ENCODE measurements around the gene S100A13.
"Not testable (repeated sequence)": the region's sequence is repeated elsewhere in the genome, so short reads cannot be mapped to it uniquely, and the experiment has no call there.

S100A13 gene

GRCh38 chr1:153626904-153627714, at the start of gene S100A13:
TSS of gene S100A13 (minus strand) at chr1:153627505. CDS start at chr1:153626472, 1,033 bp downstream.
- DNase-seq: peak; percentile 85

- DNase-seq: no peak
Measured at GRCh38 chr1:153673511-153673910, 46.2 kb upstream of the S100A13 start.

GRCh38 chr1:153671628-153672353, 44.5 kb upstream of the S100A13 start:
- DNase-seq: peak; percentile 82

- peak; percentile 99 for DNase-seq
Measured at GRCh38 chr1:153670859-153671627, 43.7 kb upstream of the S100A13 start, which contains the start of gene ILF2. TSS of gene ILF2 (minus strand) at chr1:153670993. CDS start at chr1:153670922, 71 bp downstream.

- no peak for DNase-seq
Measured at GRCh38 chr1:153670257-153670858, 43.1 kb upstream of the S100A13 start.

GRCh38 chr1:153669606-153670005, 42.3 kb upstream of the S100A13 start:
- DNase-seq: no peak

GRCh38 chr1:153668672-153669071, 41.4 kb upstream of the S100A13 start:
- not testable (repeated sequence) for DNase-seq

- DNase-seq: no peak
Measured at GRCh38 chr1:153667439-153667838, 40.1 kb upstream of the S100A13 start.

- DNase-seq: no peak
Measured at GRCh38 chr1:153663211-153663610, 35.9 kb upstream of the S100A13 start.

GRCh38 chr1:153662269-153662668, 35.0 kb upstream of the S100A13 start:
- DNase-seq: no peak

- no peak for DNase-seq
Measured at GRCh38 chr1:153661111-153661708, 33.9 kb upstream of the S100A13 start.

- DNase-seq: no peak
Measured at GRCh38 chr1:153659656-153660055, 32.4 kb upstream of the S100A13 start.

- DNase-seq: no peak
Measured at GRCh38 chr1:153659175-153659534, 31.9 kb upstream of the S100A13 start.

- DNase-seq: peak; percentile 83
Measured at GRCh38 chr1:153658400-153659174, 31.3 kb upstream of the S100A13 start, which contains the start of gene SNAPIN. TSS of gene SNAPIN (plus strand) at chr1:153658703. CDS start at chr1:153658744, 41 bp downstream.

- DNase-seq: no peak
Measured at GRCh38 chr1:153655333-153655732, 28.0 kb upstream of the S100A13 start.

- no peak for DNase-seq
Measured at GRCh38 chr1:153652805-153653500, 25.6 kb upstream of the S100A13 start.

GRCh38 chr1:153651771-153652170, 24.5 kb upstream of the S100A13 start:
- no peak for DNase-seq

- DNase-seq: no peak
Measured at GRCh38 chr1:153649863-153650235, 22.5 kb upstream of the S100A13 start.

GRCh38 chr1:153649137-153649862, 22.0 kb upstream of the S100A13 start:
- no peak for DNase-seq

- no peak for DNase-seq
Measured at GRCh38 chr1:153648000-153648643, 20.8 kb upstream of the S100A13 start.
